Epithelial cell of proximal tubule (primary cell): ENCODE measurements around the gene SYTL5. TPM values are rescaled to one million over a fixed set of nuclear protein-coding genes. Genes with fewer than 3 reads are reported as not detected.

Source experiments
- DNase-seq: peaks from one replicate; pipeline ENCODE4 v3.0.0-alpha.2; 2011; ENCODE audit warnings: low read depth
- H3K4me3 ChIP-seq: 2 replicates; pipeline ENCODE4 v1.5.1; 2011; ENCODE audit warnings: low read depth, mild to moderate bottlenecking, low read length
- CTCF ChIP-seq: conservative IDR thresholded peaks from 2 replicates; pipeline ENCODE4 v1.5.1; 2012; ENCODE audit warnings: low read depth, mild to moderate bottlenecking, low read length
- total RNA-seq: library from RNA; depleted of rRNA; stranded (reverse); fragments of >200 nt; gene quantifications from 2 replicates; pipeline ENCODE4 v1.2.3, GENCODE V29; 2015

SYTL5 gene
- 0.14 and 0.17 TPM in 2 replicates for total RNA-seq

GRCh38 chrX:38006291-38006690 is at the start of gene SYTL5:
TSS of gene SYTL5 (plus strand) at chrX:38006553. CDS start at chrX:38033890, 27,337 bp downstream.
- no peak for DNase-seq
- TF ChIP-seq CTCF: no peak
- no peak within 1 kb of the TSS for H3K4me3 ChIP-seq

- H3K4me3 ChIP-seq: no peak overlapping the region
- TF ChIP-seq CTCF: no peak
- no peak for DNase-seq
Measured at GRCh38 chrX:37958525-37959211, 47.7 kb upstream of the SYTL5 start.

GRCh38 chrX:37959212-37960021 is 46.9 kb upstream of the SYTL5 start:
- peak; percentile 5 for TF ChIP-seq CTCF
- no peak for DNase-seq
- no peak overlapping the region for H3K4me3 ChIP-seq

- H3K4me3 ChIP-seq: no peak overlapping the region
- no peak for TF ChIP-seq CTCF
- no peak for DNase-seq
Measured at GRCh38 chrX:37961118-37961517, 45.2 kb upstream of the SYTL5 start.

GRCh38 chrX:37967714-37968113 is 38.6 kb upstream of the SYTL5 start:
- no peak for DNase-seq
- TF ChIP-seq CTCF: no peak
- no peak overlapping the region for H3K4me3 ChIP-seq

- DNase-seq: no peak
- TF ChIP-seq CTCF: no peak
Measured at GRCh38 chrX:37975421-37975820, 30.9 kb upstream of the SYTL5 start.

More at GRCh38 chrX:37975421-37975820, 30.9 kb upstream of the SYTL5 start:
- H3K4me3 ChIP-seq: no peak overlapping the region
